Stimulated activated CD4-positive, alpha-beta T cell treated with anti-CD3 and anti-CD28 coated beads, Interleukin-1b, Interleukin-23, amount 100 ng/mL, for 1 hour (primary cell): ENCODE data around the gene FXYD3.

ENCODE experiments used
- DNase-seq, 2 donors: peaks; one replicate each; pipeline ENCODE4 v3.0.0-alpha.2; 2020; ENCODE audit warnings: low read depth in 2 of 2

Gene FXYD3

DNA sequence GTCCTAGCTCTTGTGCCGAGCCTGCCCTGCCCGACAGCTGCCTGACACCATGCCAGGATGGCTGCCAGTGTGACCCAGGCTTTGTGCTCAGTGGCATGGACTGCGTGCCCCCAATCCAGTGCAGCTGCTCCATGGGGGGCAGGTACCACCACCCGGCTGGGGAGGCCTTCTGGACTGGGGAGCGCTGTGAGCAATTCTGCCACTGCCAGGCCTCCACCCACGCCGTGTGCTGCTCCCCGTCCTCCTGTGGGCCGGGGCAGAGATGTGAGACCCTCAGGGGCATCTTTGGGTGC is 9.4 kb upstream of the FXYD3 start:
- DNase-seq = no peak

GRCh38 chr19:35106898-35107541 is 8.6 kb upstream of the FXYD3 start:
- DNase-seq = no peak

DNA sequence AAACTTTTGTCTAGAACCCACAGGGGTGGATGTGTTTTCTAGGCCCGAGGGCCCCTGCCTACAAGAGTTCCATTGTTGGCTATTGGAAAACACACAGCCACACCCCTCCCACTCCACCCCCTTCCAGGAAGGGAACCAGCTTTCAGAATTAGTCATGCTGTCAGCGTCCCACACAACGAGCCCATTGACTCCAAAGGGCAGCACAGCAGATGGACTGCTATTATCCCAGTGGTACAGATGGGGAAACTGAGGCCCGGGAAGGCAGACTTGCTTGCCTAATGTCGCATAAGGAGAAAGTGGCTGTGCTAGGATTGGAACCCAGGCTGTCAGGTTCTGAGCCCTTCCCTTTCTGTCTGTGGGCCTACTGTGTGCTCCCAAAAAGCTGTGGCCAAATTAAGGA is 8.1 kb upstream of the FXYD3 start:
- no peak for DNase-seq

GRCh38 chr19:35108730-35109129 is 6.9 kb upstream of the FXYD3 start:
- DNase-seq = no peak

DNA sequence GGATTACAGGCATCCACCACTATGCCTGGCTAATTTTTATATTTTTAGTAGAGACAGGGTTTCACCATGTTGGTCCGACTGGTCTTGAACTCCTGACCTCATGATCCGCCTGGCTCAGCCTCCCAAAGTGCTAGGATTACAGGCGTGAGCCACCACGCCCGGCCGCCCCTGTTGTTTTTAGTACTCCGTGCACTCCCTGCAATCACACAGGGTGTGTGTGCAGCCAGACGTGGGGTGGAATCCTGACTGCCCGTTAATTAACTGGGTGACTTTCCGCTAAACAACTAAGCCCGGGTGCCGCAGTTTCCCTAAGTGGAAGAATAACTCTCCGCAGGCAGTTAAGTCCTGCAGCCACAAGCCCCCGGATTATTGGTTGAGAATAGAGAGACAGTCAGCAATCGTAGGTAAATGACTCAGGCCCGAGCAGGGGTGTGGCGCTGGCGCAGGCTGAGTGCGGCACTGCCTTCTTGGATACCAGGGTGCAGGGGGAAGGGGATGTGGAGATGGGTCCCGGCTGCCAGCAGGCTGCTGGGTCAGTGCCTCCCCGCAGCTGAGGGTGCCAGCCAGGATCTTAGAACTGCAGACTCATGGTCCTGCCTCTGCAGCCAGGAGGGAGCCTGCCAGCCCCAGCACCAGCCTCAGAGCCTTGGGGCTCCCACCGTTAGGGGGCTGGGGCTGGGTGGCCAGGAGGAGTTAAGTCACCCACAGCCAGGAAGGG is 6.1 kb upstream of the FXYD3 start:
- DNase-seq = no peak

DNA sequence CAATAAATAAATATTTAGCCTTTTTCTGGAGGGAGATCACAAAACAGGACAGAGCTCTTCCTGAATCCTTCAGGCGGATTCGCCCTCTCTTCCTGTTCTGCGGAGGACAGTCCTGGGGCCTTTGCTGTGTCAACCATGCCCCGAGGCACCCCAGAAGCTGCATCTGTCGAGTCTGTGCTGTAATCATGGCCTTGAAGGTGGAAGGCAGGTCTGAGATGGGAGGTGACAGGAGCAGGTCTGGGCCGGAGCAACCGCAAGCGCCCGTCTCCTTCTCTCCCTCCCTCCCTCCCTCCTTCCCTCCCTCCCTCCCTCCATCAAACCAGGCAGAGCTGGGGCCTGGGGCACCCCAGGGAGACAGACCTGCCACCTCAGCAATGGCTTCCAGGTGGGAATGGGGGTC is 4.6 kb upstream of the FXYD3 start:
- DNase-seq = no peak

- DNase-seq = no peak
Measured at GRCh38 chr19:35112995-35113688, 2.5 kb upstream of the FXYD3 start.

GRCh38 chr19:35114353-35115176 is 1.1 kb upstream of the FXYD3 start:
- peak; percentile 27 to 57 for DNase-seq

GRCh38 chr19:35116072-35116801 is 614 bp downstream of the FXYD3 start:
- no peak for DNase-seq

DNA sequence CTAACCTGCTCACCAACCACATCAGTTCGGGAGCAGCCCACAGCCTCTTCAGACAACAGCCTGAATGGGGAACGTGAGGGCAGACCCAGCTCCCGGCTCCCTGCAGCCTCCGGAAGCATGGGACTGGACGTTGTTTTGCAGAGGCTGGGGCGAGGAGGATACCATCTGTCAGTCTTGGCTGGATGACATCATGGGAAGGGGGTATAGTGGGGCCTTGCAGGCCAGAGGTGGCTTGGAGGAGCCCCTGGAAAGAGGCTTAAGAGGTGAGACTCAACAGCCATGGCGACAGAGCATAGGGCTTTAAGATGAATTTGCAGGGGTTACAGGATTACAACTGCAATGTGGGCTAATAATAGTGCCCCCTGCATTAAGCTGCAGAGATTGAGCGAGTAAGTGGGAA is 1.5 kb downstream of the FXYD3 start:
- DNase-seq = no peak

GRCh38 chr19:35117799-35118198 is 2.2 kb downstream of the FXYD3 start:
- no peak for DNase-seq

DNA sequence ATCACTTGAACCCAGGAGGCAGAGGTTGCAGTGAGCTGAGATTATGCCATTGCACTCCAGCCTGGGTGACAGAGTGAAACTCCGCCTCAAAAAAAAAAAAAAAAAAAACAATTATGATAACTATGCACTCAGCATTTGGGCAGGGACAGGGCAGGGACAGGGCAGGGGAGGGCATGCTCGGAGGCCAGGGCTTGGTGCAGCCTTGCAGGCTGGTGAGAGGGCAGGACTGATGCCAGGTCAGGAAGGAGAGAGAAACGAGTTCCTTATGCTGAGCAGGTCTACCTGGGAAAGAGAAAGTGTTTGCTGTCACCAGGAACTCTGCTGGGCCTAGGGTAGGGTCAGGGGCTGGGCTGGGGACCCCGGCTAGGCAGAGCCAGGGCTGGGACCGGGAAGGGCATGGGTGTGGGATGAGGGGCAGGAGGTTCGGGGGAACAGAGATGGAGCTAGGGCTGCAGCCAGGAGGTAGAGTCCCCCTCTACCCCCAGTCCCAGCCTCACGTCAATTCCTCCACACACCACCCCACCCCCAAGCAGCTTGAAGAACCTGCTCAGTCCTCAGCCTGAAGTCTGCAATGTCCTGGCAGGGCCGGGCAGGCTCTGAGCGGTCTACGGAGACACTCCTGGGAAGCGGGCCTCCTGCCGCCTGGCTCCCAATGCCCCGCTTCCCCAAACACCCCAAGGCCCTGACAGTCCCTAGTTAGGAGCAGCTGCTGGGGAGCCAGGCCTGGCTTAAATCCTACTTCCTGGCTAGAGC is 2.8 kb downstream of the FXYD3 start:
- no peak for DNase-seq

GRCh38 chr19:35119091-35119490 is 3.5 kb downstream of the FXYD3 start:
- no peak for DNase-seq

DNA sequence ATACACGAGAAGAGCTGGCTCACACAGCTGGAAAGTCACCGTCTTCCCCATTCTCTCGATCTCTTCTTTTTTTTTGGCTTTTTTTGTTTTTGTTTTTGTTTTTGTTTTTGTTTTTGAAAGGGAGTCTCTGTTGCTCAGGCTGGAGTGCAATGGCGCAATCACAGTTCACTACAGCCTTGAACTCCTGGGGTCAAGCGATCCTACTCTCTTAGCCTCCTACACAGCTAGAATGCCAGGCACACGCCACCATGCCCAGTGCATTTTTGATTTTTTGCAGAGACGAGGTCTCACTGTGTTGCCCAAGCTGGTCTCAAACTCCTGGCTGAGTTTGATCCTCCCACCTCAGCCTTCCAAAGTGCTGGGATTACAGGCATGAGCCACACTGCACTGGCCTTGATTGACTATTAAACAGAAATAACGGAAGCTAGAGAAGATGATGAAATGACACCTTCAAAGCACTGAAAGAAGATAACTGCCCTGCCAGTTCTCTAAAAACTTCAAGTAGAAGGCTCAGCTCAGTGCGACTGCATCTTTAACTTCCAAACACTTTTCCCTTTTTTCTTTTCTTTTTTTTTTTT is 4.0 kb downstream of the FXYD3 start:
- DNase-seq = no peak

- DNase-seq = no peak
Measured at GRCh38 chr19:35120492-35120891, 4.9 kb downstream of the FXYD3 start.

DNA sequence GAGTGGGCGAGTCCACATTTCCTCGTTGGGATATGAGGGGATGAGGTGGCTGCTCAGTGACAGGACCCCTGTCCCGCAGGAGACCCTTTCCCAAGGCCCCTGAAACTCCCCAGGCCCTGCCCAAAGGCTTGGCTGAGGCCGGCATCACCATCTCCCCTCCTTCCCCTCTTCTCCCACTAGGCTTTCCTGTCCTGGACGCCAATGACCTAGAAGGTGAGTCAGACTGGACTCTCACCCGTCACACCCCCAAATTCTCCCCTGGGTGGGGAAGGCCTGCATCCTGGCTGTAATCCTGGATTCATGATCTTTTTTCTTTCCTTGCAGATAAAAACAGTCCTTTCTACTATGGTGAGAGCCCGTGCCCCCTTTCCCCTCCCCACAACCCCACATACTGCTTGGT is 5.3 kb downstream of the FXYD3 start:
- DNase-seq = no peak

GRCh38 chr19:35122687-35123551 is 7.3 kb downstream of the FXYD3 start:
- no peak for DNase-seq

DNA sequence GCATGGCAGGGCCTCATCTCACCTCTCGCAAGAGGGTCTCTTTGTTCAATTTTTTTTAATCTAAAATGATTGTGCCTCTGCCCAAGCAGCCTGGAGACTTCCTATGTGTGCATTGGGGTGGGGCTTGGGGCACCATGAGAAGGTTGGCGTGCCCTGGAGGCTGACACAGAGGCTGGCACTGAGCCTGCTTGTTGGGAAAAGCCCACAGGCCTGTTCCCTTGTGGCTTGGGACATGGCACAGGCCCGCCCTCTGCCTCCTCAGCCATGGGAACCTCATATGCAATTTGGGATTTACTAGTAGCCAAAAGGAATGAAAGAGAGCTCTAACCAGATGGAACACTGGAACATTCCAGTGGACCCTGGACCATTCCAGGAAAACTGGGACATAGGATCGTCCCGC is 8.0 kb downstream of the FXYD3 start:
- no peak for DNase-seq
